ENCODE data around the gene DKC1.
A peak's percentile ranks its signal among the peaks of the same experiment; 100 is the strongest.

The DKC1 gene

GRCh38 chrX:154804957-154805695 lies 42.5 kb downstream of the DKC1 start, which contains the start of gene MPP1:
Gene MPP1, minus strand, starts transcription at chrX:154805485. Its CDS starts 112 bp downstream, at chrX:154805373.
- no peak for TF ChIP-seq CTCF (IDR thresholded peaks at IDR 0.05; ENCODE audit: low read depth, low read length)
- no peak for TF ChIP-seq EZH2phosphoT487 (IDR thresholded peaks at IDR 0.05; ENCODE audit: low read depth)
- Histone ChIP-seq H3K36me3 (replicated peaks; ENCODE audit: low read depth, low read length) (no peaks in the 10 kb centered on the region), H3K79me2 (ENCODE audit: low read length) (no peaks in the 10 kb centered on the region), H3K27me3 (ENCODE audit: low read depth, low read length) (no peaks in the 10 kb centered on the region), H3K27ac (ENCODE audit: low read length) (no peak within 1 kb of the TSS), H3K9ac (ENCODE audit: low read length) (peak within 1 kb of the TSS; percentile 83), H4K20me1 (ENCODE audit: insufficient read depth, low read length) (no peaks in the 10 kb centered on the region), H3K4me3 (ENCODE audit: low read length) (peak within 1 kb of the TSS; percentile 94), H3K4me2 (ENCODE audit: low read length) (peak within 1 kb of the TSS; percentile 93), H2AFZ (ENCODE audit: low read depth, low read length) (peak within 1 kb of the TSS; percentile 92), H3K4me1 (ENCODE audit: low read length) (peaks cover 18% of the 10 kb centered on the region), H3K9me3 (ENCODE audit: insufficient read depth, low read length) (0 out of 2 replicates have a peak, but pooled peaks cover 6% of the 10 kb centered on the region)

GRCh38 chrX:154805696-154806091 lies 43.0 kb downstream of the DKC1 start:
- Histone ChIP-seq H3K4me1 (ENCODE audit: low read length) (peaks cover 15% of the 10 kb centered on the region), H3K9me3 (ENCODE audit: insufficient read depth, low read length) (0 out of 2 replicates have a peak, but pooled peaks cover 6% of the 10 kb centered on the region), H3K79me2 (ENCODE audit: low read length) (no peaks in the 10 kb centered on the region), H3K36me3 (replicated peaks; ENCODE audit: low read depth, low read length) (no peaks in the 10 kb centered on the region), H3K4me3 (ENCODE audit: low read length) (peak overlapping the region; percentile 94), H2AFZ (ENCODE audit: low read depth, low read length) (peak overlapping the region; percentile 92), H3K9ac (ENCODE audit: low read length) (peak overlapping the region; percentile 83), H3K4me2 (ENCODE audit: low read length) (peak overlapping the region; percentile 93), H3K27me3 (ENCODE audit: low read depth, low read length) (no peaks in the 10 kb centered on the region), H4K20me1 (ENCODE audit: insufficient read depth, low read length) (no peaks in the 10 kb centered on the region), H3K27ac (ENCODE audit: low read length) (no peak overlapping the region)
- no peak for TF ChIP-seq CTCF (IDR thresholded peaks at IDR 0.05; ENCODE audit: low read depth, low read length)
- no peak for TF ChIP-seq EZH2phosphoT487 (IDR thresholded peaks at IDR 0.05; ENCODE audit: low read depth)

- no peaks in the 10 kb centered on the region for H3K79me2 ChIP-seq (ENCODE audit: low read length)
- H3K27ac ChIP-seq (ENCODE audit: low read length): no peak overlapping the region
- H3K4me2 ChIP-seq (ENCODE audit: low read length): no peak overlapping the region
- H2AFZ ChIP-seq (ENCODE audit: low read depth, low read length): no peak overlapping the region
- no peaks in the 10 kb centered on the region for H3K36me3 ChIP-seq (replicated peaks; ENCODE audit: low read depth, low read length)
- H3K9me3 ChIP-seq (ENCODE audit: insufficient read depth, low read length): 0 out of 2 replicates have a peak, but pooled peaks cover 6% of the 10 kb centered on the region
- H3K27me3 ChIP-seq (ENCODE audit: low read depth, low read length): no peaks in the 10 kb centered on the region
- H4K20me1 ChIP-seq (ENCODE audit: insufficient read depth, low read length): no peaks in the 10 kb centered on the region
- peaks cover 11% of the 10 kb centered on the region for H3K4me1 ChIP-seq (ENCODE audit: low read length)
- TF ChIP-seq CTCF (IDR thresholded peaks at IDR 0.05; ENCODE audit: low read depth, low read length) (no peak), EZH2phosphoT487 (IDR thresholded peaks at IDR 0.05; ENCODE audit: low read depth) (no peak)
- H3K9ac ChIP-seq (ENCODE audit: low read length): no peak overlapping the region
- no peak overlapping the region for H3K4me3 ChIP-seq (ENCODE audit: low read length)
Measured at GRCh38 chrX:154806837-154807501, 44.3 kb downstream of the DKC1 start.

Measured in OCI-LY3 (cell line).